Subcutaneous adipose tissue (tissue), 4 donors: ENCODE measurements around the gene HELB. TPM values are rescaled to one million over a fixed set of nuclear protein-coding genes. Genes with fewer than 3 reads are reported as not detected.

Experiments used
- total RNA-seq, 4 donors: library from RNA; depleted of rRNA; stranded (reverse); fragments of >200 nt; gene quantifications; one replicate each; pipeline ENCODE4 v1.1.0, GENCODE V29; 2016
- TF ChIP-seq, protein P1 (sequence below): fragments of 450-650 bp; IDR thresholded peaks from one replicate; pipeline ENCODE4 v1.5.1; 2016; ENCODE audit warnings: low read depth, mild to moderate bottlenecking, control low read depth, antibody characterized with exemption, moderate library complexity

HELB gene
- total RNA-seq, 4 donors from 2014 or later = 4.0 to 7.5 (median 6.1) TPM

DNA sequence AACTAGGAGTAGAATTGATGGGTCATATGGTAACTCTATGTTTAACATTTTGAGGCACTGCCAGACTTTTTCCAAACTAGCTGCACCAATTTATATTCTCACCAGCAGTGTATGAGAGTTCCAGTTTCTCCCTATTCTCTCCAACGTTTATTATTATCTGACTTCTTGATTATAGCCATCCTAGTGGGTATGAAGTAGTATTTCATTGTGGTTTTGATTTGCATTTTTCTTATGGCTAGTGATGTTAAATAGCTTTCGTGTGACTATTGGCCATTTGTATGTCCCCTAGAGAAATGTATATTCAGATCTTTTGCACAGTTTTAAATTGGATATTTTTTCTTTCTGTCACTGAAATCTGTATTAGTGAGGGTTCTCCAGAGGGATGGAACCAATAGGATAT lies 37.8 kb downstream of the HELB start:
- TF ChIP-seq, protein P1, sequence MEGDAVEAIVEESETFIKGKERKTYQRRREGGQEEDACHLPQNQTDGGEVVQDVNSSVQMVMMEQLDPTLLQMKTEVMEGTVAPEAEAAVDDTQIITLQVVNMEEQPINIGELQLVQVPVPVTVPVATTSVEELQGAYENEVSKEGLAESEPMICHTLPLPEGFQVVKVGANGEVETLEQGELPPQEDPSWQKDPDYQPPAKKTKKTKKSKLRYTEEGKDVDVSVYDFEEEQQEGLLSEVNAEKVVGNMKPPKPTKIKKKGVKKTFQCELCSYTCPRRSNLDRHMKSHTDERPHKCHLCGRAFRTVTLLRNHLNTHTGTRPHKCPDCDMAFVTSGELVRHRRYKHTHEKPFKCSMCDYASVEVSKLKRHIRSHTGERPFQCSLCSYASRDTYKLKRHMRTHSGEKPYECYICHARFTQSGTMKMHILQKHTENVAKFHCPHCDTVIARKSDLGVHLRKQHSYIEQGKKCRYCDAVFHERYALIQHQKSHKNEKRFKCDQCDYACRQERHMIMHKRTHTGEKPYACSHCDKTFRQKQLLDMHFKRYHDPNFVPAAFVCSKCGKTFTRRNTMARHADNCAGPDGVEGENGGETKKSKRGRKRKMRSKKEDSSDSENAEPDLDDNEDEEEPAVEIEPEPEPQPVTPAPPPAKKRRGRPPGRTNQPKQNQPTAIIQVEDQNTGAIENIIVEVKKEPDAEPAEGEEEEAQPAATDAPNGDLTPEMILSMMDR = no peak

DNA sequence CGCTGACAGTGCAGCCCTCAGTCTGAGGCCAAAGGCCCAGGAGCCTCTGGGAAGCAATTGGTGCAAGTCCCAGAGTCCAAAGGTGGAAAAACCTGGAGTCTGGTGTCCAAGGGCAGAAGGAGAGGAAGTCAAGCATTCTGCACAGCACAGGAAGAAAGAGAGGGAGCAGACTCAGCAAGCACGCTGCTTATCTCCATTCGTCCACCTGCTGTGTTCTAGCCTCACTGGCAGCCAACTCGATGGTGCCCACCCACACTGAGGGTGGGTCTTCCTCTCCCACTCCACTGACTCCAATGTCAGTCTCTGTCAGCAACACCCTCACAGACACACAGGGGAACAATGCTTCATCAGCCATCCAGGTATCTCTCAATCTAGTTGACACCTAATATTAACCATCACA lies 38.8 kb downstream of the HELB start:
- TF ChIP-seq, protein P1 = no peak

DNA sequence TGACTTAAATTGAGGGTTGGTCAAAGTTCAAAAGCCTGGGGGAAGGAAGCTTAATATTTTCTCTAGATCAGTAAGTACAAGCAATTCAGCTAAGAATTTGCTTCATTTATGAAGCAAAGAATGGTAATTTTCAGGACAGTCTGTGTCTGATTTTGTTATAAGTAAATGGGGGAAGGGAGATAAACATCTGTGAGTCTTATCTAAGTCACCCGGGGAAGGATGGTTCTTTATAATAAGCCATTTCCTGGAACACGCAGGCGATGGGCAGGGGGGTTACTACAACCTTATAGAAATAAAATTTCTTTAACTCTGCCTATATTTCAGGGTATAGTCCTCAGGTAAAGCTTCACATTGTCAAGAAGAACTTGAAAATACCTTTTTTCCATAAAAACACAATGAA lies 42.9 kb downstream of the HELB start:
- TF ChIP-seq, protein P1 = no peak

DNA sequence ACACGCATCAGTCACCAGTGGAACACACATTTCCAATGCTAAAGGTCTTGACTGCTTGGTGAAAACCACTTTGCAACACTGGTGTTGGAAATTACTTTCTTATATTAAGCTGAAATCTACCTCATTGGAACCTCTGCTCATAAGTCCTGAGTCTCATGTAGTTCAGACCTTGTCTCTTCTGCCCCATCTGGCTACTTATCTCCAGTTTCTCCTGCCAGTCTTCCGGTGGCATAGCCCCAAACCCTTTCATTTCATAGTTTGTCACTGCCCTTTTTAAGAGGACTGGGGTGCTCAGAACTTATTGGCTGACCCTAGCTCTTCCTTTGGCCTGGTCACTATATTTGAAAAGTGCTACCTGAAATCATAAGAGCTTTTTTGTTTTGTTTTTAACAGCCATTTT lies 43.7 kb downstream of the HELB start:
- TF ChIP-seq, protein P1 = no peak

DNA sequence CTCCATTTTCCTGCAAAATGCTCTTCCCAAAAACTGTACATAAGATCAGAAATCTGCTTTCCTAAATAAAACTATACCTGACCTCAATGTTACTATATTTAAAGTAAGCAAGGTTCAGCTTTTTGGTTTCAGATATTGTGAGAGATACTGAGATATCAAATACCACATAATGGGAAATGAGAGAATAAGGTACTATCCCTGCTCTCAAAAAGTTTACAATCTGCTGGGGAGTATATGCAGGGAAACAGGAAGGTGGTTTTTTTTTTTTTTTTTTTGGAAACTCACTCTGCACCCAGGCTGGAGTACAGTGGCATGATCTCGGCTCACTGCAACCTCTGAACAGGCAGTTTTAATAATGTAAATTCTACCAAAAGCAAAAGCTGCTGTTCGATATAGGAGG lies 49.0 kb downstream of the HELB start:
- TF ChIP-seq, protein P1 = no peak

DNA sequence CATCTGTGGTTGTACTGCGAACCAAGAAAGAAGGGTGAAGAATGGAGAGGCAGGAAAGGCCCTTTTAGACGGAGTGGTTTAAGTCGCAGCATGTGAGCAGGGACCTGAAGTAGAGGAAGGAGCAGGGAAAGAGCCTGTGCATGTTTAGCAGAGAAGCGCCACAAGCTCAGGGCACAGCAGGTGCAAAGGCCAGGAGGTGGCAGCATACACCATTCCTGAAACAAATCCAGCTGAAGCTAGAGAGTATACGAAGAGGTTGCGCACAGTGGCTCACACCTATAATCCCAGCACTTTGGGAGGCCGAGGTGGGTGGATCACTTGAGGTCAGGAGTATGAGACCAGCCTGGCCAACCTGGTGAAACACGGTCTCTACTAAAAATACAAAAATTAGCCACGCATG lies 49.9 kb downstream of the HELB start:
- TF ChIP-seq, protein P1 = no peak

DNA sequence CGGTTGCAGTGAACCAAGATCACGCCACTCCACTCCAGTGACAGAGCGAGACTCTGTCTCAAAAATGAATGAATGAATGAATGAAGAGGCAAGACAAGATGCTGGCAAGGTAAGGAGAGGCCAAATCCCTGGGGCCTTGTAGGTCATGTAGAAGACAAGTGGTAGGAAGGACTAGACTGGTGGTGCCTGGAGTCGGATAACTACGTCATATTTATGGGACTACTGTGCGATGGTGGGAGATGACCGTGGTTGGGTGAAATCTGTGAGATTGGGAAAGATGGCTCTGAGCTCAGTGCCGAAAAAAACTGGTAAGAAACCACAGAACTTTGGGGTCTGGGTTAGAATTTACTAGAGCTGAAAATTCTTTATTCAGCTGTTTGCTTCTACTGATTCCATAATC lies 50.6 kb downstream of the HELB start:
- TF ChIP-seq, protein P1 = no peak

DNA sequence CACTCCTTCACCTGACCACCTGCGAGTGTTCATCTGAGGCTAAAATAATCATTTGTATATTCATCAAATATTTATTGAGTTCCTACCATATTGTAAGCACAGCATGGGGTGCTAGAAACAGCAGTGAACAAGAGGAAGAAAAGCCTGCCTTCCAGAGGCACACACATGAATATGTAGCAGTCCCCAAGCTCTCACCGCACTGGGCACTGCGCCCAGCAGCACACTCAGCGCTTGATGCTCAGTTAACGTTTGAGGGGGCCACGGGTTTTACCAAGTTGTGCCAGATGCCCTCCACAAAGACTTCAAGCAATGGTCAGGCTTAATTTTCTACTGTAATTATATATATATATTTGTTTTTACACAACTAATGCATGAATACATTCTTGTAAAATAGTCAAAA lies 52.0 kb downstream of the HELB start:
- TF ChIP-seq, protein P1 = no peak
